ENCODE data around the gene EDRF1.

EDRF1 gene

DNA sequence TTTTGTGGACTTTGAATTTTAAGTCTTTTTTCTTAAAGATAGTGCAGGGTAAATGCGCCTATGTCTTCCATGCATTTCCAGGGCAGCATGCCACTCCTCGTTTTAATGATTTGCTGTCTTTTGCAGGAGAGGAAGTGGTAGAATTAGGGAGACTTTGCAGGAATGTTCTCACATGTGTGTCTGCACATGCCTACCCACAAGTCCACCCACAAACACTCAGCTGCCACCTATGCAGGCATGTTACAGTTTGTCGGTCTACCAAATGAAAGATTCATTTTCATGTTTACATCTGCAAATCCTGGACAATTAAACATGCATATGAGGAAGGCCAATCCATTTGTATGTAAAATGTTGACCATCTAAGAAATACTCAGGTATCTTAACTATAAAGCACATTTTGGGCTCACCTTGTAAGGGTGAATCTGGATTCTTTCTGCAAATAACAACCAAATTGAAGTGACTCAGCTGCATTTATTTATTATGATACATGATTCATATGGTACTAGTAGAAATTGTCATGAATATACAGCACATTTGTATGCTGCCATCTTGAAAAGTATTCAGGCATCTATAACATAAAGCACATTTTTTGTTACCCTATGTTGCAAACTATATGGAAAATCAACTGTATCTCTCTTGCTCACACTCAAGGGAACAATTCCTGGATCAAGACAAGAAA lies 31.9 kb upstream of the EDRF1 start (continued):
- TF ChIP-seq, protein P1, sequence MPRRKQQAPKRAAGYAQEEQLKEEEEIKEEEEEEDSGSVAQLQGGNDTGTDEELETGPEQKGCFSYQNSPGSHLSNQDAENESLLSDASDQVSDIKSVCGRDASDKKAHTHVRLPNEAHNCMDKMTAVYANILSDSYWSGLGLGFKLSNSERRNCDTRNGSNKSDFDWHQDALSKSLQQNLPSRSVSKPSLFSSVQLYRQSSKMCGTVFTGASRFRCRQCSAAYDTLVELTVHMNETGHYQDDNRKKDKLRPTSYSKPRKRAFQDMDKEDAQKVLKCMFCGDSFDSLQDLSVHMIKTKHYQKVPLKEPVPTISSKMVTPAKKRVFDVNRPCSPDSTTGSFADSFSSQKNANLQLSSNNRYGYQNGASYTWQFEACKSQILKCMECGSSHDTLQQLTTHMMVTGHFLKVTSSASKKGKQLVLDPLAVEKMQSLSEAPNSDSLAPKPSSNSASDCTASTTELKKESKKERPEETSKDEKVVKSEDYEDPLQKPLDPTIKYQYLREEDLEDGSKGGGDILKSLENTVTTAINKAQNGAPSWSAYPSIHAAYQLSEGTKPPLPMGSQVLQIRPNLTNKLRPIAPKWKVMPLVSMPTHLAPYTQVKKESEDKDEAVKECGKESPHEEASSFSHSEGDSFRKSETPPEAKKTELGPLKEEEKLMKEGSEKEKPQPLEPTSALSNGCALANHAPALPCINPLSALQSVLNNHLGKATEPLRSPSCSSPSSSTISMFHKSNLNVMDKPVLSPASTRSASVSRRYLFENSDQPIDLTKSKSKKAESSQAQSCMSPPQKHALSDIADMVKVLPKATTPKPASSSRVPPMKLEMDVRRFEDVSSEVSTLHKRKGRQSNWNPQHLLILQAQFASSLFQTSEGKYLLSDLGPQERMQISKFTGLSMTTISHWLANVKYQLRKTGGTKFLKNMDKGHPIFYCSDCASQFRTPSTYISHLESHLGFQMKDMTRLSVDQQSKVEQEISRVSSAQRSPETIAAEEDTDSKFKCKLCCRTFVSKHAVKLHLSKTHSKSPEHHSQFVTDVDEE (CRISPR knock-in tag; IDR thresholded peaks at IDR 0.05), result no peak
- TF ChIP-seq, protein P2, sequence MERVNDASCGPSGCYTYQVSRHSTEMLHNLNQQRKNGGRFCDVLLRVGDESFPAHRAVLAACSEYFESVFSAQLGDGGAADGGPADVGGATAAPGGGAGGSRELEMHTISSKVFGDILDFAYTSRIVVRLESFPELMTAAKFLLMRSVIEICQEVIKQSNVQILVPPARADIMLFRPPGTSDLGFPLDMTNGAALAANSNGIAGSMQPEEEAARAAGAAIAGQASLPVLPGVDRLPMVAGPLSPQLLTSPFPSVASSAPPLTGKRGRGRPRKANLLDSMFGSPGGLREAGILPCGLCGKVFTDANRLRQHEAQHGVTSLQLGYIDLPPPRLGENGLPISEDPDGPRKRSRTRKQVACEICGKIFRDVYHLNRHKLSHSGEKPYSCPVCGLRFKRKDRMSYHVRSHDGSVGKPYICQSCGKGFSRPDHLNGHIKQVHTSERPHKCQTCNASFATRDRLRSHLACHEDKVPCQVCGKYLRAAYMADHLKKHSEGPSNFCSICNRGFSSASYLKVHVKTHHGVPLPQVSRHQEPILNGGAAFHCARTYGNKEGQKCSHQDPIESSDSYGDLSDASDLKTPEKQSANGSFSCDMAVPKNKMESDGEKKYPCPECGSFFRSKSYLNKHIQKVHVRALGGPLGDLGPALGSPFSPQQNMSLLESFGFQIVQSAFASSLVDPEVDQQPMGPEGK (CRISPR knock-in tag; IDR thresholded peaks at IDR 0.05; ENCODE audit: borderline replicate concordance), result no peak
- TF ChIP-seq SNAI2 (CRISPR knock-in tag; IDR thresholded peaks at IDR 0.05) (no peak), ESRRG (CRISPR knock-in tag; IDR thresholded peaks at IDR 0.05) (no peak), ISL1 (CRISPR knock-in tag; IDR thresholded peaks at IDR 0.05) (no peak), CSDC2 (CRISPR knock-in tag; IDR thresholded peaks at IDR 0.05) (no peak)

DNA sequence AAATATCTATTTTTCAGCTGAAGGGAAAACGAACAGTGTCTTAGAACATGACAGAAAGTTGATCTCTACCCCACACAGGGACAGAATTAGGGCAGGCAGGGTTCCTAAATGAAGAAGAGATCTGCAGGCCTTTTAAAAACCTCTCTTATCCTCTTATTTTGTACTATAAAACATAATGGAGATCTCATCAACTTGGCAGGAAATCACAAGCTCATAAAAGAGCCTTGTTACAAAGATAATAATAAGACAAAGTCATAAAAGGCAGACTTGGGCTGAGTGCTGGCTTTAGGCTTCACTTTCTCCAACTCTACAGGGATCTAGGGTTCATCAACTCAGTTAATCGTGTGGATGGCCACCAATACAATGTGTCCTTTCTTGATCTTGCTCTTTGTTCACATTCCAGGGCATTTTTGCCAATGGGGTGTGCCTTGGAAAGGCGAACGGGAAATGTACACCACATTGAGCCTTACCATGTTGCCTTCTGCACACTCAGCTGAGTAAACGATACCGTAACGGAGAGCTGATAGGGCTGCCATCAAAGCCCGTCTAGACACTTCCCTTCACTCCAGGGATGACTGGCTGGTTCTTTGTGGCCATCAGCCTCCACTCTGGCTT lies 29.4 kb upstream of the EDRF1 start:
- ATAC-seq, result no peak
- no peak for TF ChIP-seq RARB (CRISPR knock-in tag; IDR thresholded peaks at IDR 0.05)

DNA sequence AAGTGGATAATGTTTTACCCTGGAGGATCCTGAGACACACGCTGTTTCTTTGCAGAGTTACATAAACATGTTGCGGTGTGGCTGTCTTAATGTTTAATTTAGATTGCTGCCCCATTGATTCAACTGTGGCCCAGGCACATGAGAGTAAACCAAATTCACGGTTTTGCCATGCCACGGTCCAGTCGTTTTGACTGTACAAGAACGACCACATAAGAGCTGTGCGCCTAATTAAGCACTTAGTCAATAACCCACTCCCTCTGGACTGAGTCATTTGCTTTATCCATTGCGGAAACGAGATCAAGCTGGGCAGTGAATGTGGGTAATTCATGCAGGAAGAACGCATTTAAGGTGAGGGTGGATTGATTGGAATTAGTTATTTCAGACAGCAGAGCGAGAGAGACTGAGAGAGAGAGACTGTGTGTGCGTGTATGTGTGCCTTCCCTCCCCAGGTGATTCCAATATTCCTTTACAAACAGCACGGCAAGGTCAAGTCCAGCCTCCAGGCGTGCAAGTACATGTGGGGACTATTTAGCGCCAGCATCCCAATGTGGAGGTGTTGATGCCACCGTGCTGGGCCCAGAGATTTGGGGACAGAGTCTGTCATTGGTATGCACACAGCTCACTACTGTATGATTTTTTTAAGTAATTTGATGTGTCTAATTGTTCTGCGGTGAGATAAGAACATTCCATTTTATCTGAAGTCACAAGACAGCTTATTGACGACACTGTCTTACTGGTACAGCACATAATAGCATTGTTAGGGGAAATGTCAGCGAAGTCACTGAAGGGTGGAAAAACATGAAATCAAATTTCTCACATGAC lies 28.1 kb upstream of the EDRF1 start:
- TF ChIP-seq ZNF8 (CRISPR knock-in tag; IDR thresholded peaks at IDR 0.05) (no peak), ZNF70 (CRISPR knock-in tag; IDR thresholded peaks at IDR 0.05) (no peak), ZC3H10 (CRISPR knock-in tag; IDR thresholded peaks at IDR 0.05) (no peak), ZFP3 (CRISPR knock-in tag; IDR thresholded peaks at IDR 0.05) (no peak), PPARA (CRISPR knock-in tag; IDR thresholded peaks at IDR 0.05; ENCODE audit: borderline replicate concordance) (no peak), ARNTL (CRISPR knock-in tag; IDR thresholded peaks at IDR 0.05; ENCODE audit: borderline replicate concordance, low read depth) (no peak), TCF4 (CRISPR knock-in tag; IDR thresholded peaks at IDR 0.05; ENCODE audit: borderline replicate concordance) (no peak), ZFP30 (CRISPR knock-in tag; IDR thresholded peaks at IDR 0.05) (no peak), OSR1 (CRISPR knock-in tag; IDR thresholded peaks at IDR 0.05) (no peak), BACH2 (CRISPR knock-in tag; IDR thresholded peaks at IDR 0.05; ENCODE audit: borderline replicate concordance) (no peak), SNAI2 (CRISPR knock-in tag; IDR thresholded peaks at IDR 0.05) (no peak)
- TF ChIP-seq, protein P3, sequence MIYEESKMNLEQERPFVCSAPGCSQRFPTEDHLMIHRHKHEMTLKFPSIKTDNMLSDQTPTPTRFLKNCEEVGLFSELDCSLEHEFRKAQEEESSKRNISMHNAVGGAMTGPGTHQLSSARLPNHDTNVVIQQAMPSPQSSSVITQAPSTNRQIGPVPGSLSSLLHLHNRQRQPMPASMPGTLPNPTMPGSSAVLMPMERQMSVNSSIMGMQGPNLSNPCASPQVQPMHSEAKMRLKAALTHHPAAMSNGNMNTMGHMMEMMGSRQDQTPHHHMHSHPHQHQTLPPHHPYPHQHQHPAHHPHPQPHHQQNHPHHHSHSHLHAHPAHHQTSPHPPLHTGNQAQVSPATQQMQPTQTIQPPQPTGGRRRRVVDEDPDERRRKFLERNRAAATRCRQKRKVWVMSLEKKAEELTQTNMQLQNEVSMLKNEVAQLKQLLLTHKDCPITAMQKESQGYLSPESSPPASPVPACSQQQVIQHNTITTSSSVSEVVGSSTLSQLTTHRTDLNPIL (CRISPR knock-in tag; IDR thresholded peaks at IDR 0.05; ENCODE audit: low read depth), result no peak
- TF ChIP-seq, protein P2 (CRISPR knock-in tag; IDR thresholded peaks at IDR 0.05; ENCODE audit: borderline replicate concordance), result no peak
- TF ChIP-seq, protein P4, sequence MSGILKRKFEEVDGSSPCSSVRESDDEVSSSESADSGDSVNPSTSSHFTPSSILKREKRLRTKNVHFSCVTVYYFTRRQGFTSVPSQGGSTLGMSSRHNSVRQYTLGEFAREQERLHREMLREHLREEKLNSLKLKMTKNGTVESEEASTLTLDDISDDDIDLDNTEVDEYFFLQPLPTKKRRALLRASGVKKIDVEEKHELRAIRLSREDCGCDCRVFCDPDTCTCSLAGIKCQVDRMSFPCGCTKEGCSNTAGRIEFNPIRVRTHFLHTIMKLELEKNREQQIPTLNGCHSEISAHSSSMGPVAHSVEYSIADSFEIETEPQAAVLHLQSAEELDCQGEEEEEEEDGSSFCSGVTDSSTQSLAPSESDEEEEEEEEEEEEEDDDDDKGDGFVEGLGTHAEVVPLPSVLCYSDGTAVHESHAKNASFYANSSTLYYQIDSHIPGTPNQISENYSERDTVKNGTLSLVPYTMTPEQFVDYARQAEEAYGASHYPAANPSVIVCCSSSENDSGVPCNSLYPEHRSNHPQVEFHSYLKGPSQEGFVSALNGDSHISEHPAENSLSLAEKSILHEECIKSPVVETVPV (CRISPR knock-in tag; IDR thresholded peaks at IDR 0.05), result no peak
- TF ChIP-seq, protein P5, sequence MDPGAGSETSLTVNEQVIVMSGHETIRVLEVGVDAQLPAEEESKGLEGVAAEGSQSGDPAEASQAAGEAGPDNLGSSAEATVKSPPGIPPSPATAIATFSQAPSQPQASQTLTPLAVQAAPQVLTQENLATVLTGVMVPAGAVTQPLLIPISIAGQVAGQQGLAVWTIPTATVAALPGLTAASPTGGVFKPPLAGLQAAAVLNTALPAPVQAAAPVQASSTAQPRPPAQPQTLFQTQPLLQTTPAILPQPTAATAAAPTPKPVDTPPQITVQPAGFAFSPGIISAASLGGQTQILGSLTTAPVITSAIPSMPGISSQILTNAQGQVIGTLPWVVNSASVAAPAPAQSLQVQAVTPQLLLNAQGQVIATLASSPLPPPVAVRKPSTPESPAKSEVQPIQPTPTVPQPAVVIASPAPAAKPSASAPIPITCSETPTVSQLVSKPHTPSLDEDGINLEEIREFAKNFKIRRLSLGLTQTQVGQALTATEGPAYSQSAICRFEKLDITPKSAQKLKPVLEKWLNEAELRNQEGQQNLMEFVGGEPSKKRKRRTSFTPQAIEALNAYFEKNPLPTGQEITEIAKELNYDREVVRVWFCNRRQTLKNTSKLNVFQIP (CRISPR knock-in tag; IDR thresholded peaks at IDR 0.05; ENCODE audit: borderline replicate concordance, low read depth), result no peak
- ATAC-seq, result no peak
